ENCODE measurements around the gene ULK4. TPM values are rescaled to one million over a fixed set of nuclear protein-coding genes. Genes with fewer than 3 reads are reported as not detected.

Gene ULK4
- polyA plus RNA-seq, 1 of the 3 experiments (the other 2 are of a cell fraction) = 6.2 TPM

- H3K4me2 ChIP-seq = no peak overlapping the region
- POLR2A ChIA-PET = no interaction called here
- no peaks in the 10 kb centered on the region for H4K20me1 ChIP-seq (ENCODE audit: insufficient read depth)
- no peak overlapping the region for H3K27ac ChIP-seq (ENCODE audit: low read depth in 2 of 2, low read length in 1 of 2)
- no peaks in the 10 kb centered on the region for H3K27me3 ChIP-seq (ENCODE audit: insufficient read depth)
- H2AFZ ChIP-seq (ENCODE audit: low read depth) = no peak overlapping the region
- H3K4me3 ChIP-seq (ENCODE audit: low read depth in 2 of 2, low read length in 1 of 2) = no peak overlapping the region
- H3K36me3 ChIP-seq (replicated peaks in 1 of 2; ENCODE audit: control insufficient read depth in 1 of 2, insufficient read depth in 2 of 2, low read length in 1 of 2) = no peaks in the 10 kb centered on the region
- no peaks in the 10 kb centered on the region for H3K9me3 ChIP-seq
- no peaks in the 10 kb centered on the region for H3K79me2 ChIP-seq (ENCODE audit: insufficient read depth)
- DNase-seq = no peak
- 84% methylated on average over 2 of the region's 2 CpGs for WGBS (ENCODE audit: low lambda C conversion rate)
- no peaks in the 10 kb centered on the region for H3K9me2 ChIP-seq
- peaks cover 8% of the 10 kb centered on the region for H3F3A ChIP-seq (replicated peaks; ENCODE audit: insufficient read depth)
- H3K4me1 ChIP-seq (ENCODE audit: control insufficient read depth in 1 of 2, insufficient read depth in 2 of 2, low read depth in 1 of 2, low read length in 1 of 2) = peaks cover 0 to 4% of the 10 kb centered on the region in 2 experiments; a peak in 2 of 4 replicates
- no peak overlapping the region for H3K9ac ChIP-seq
- no peak for TF ChIP-seq EP300 (IDR thresholded peaks at IDR 0.05; ENCODE audit: borderline replicate concordance in 1 of 2, low read depth in 1 of 2, low read length in 1 of 2)
- TF ChIP-seq FOXM1 (IDR thresholded peaks at IDR 0.05; ENCODE audit: low read depth) = no peak
- no peak for TF ChIP-seq TEAD4 (IDR thresholded peaks at IDR 0.05; ENCODE audit: borderline replicate concordance, insufficient read depth)
- no peak for TF ChIP-seq RAD21 (IDR thresholded peaks at IDR 0.05; ENCODE audit: low read length)
- no peak for TF ChIP-seq TAF1 (IDR thresholded peaks at IDR 0.05; ENCODE audit: borderline replicate concordance, low read depth, low read length)
- no peak for TF ChIP-seq CHD2 (IDR thresholded peaks at IDR 0.05; ENCODE audit: low read length, partially characterized antibody)
- no peak for TF ChIP-seq USF2 (IDR thresholded peaks at IDR 0.05; ENCODE audit: borderline replicate concordance, low read depth, low read length)
- no peak for TF ChIP-seq ZBTB33 (IDR thresholded peaks at IDR 0.05; ENCODE audit: borderline replicate concordance, low read depth)
- no peak for TF ChIP-seq CTCF (IDR thresholded peaks at IDR 0.05)
- no peak for TF ChIP-seq TCF12 (IDR thresholded peaks at IDR 0.05)
- no peak for TF ChIP-seq NRF1 (IDR thresholded peaks at IDR 0.05; ENCODE audit: low read depth, low read length)
- no peak for TF ChIP-seq RFX5 (IDR thresholded peaks at IDR 0.05; ENCODE audit: low read length)
- no peak for TF ChIP-seq RCOR1 (IDR thresholded peaks at IDR 0.05; ENCODE audit: low read length)
- no peak for TF ChIP-seq JUND (IDR thresholded peaks at IDR 0.05)
- no peak for TF ChIP-seq REST (IDR thresholded peaks at IDR 0.05; ENCODE audit: low read depth, low read length)
- TF ChIP-seq USF1 (IDR thresholded peaks at IDR 0.05; ENCODE audit: borderline replicate concordance, low read depth) = no peak
- no peak for TF ChIP-seq FOXJ3 (CRISPR knock-in tag; IDR thresholded peaks at IDR 0.05)
- TF ChIP-seq MXI1 (IDR thresholded peaks at IDR 0.05; ENCODE audit: low read depth, low read length) = no peak
- no peak for TF ChIP-seq MAX (IDR thresholded peaks at IDR 0.05; ENCODE audit: low read depth)
- no peak for TF ChIP-seq RXRA (IDR thresholded peaks at IDR 0.05; ENCODE audit: borderline replicate concordance, low read depth)
- CTCF ChIA-PET = interaction anchor here (0.6 kb wide), 1 partner anchor 472 kb away, joined by 3 read pairs; no protein-coding TSS in a partner anchor
Observed at GRCh38 chr3:41350441-41350840, 611.5 kb downstream of the ULK4 start.
